Fibroblast of skin of left quadriceps (primary cell): ENCODE data around the gene NR1I3.

Source experiments
- DNase-seq, 2 experiments: peaks; one replicate each; pipeline ENCODE4 v3.0.0-alpha.2; 2013; ENCODE audit warnings: low read depth in 2 of 2

NR1I3 gene

GRCh38 chr1:161218301-161219077 lies 19.5 kb downstream of the NR1I3 start:
- DNase-seq, result no peak

- no peak for DNase-seq
These were observed 20.2 kb downstream of the NR1I3 start for GRCh38 chr1:161217831-161218230.

- no peak for DNase-seq
These were observed 20.9 kb downstream of the NR1I3 start for GRCh38 chr1:161216945-161217712.

- no peak for DNase-seq
These were observed 22.9 kb downstream of the NR1I3 start, which contains the start of gene FCER1G for GRCh38 chr1:161215076-161215475. TSS of gene FCER1G (plus strand) at chr1:161215295. CDS start at chr1:161215322, 27 bp downstream.

GRCh38 chr1:161214369-161214768 lies 23.6 kb downstream of the NR1I3 start:
- DNase-seq, result no peak

GRCh38 chr1:161209790-161210409 lies 28.1 kb downstream of the NR1I3 start:
- DNase-seq, result no peak

- no peak for DNase-seq
These were observed 30.8 kb downstream of the NR1I3 start for GRCh38 chr1:161207173-161207572.

GRCh38 chr1:161206411-161207140 lies 31.4 kb downstream of the NR1I3 start:
- no peak for DNase-seq

GRCh38 chr1:161201836-161202712 lies 35.9 kb downstream of the NR1I3 start, which contains the start of gene NDUFS2:
TSS of gene NDUFS2 (plus strand) at chr1:161202367. CDS start at chr1:161202386, 19 bp downstream.
- DNase-seq, result peak; percentile 98

GRCh38 chr1:161200992-161201835 lies 36.8 kb downstream of the NR1I3 start:
- no peak for DNase-seq

- no peak for DNase-seq
These were observed 37.5 kb downstream of the NR1I3 start for GRCh38 chr1:161200421-161200991.

- DNase-seq, result no peak
These were observed 38.4 kb downstream of the NR1I3 start for GRCh38 chr1:161199506-161200139.

- peak; percentile 90 to 91 for DNase-seq
These were observed 39.0 kb downstream of the NR1I3 start, which contains the start of gene ADAMTS4 for GRCh38 chr1:161198897-161199431. TSS of gene ADAMTS4 (minus strand) at chr1:161199054. CDS start at chr1:161198627, 427 bp downstream.

- no peak for DNase-seq
These were observed 39.7 kb downstream of the NR1I3 start for GRCh38 chr1:161198194-161198896.

GRCh38 chr1:161197560-161198193 lies 40.3 kb downstream of the NR1I3 start:
- DNase-seq, result no peak

GRCh38 chr1:161196521-161197451 lies 41.2 kb downstream of the NR1I3 start:
- DNase-seq, result peak; percentile 85 to 87
